ENCODE measurements around the gene NLGN4Y.

Gene NLGN4Y

DNA sequence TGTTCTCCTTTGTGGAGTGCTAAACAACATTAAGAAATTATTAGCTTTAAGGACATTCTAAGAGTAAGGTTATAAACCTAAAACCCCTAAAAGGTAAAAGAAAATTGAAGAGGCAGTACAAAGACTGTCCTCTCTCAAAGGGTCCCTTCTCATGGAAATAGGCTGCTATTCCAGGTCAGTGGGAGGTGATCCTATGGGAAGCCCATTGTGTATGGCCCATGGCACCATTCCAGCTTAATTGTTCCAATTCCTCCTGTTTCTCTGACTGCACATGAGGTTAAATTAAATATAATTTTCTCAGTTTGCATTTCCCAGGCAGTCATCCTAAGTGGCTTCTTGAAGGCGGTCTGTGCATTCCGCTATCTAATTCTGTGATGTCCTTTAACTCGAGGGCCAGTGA, 57.0 kb downstream of the NLGN4Y start:
- H3K36me3 ChIP-seq (ENCODE audit: insufficient read depth, low read length) = no peaks in the 10 kb centered on the region
- H3K9ac ChIP-seq (ENCODE audit: low read length) = no peak overlapping the region
- H3K4me1 ChIP-seq (ENCODE audit: insufficient read depth, low read length) = no peaks in the 10 kb centered on the region
- H3K27me3 ChIP-seq (ENCODE audit: control insufficient read depth in 1 of 2, insufficient read depth in 2 of 2, low read length in 2 of 2) = no peaks in the 10 kb centered on the region
- no peaks in the 10 kb centered on the region for H3K9me3 ChIP-seq (ENCODE audit: low read length)
- H3K27ac ChIP-seq (ENCODE audit: low read depth, low read length) = no peak overlapping the region
- no peak overlapping the region for H3K4me3 ChIP-seq (ENCODE audit: low read depth in 1 of 2, low read length in 2 of 2)

DNA sequence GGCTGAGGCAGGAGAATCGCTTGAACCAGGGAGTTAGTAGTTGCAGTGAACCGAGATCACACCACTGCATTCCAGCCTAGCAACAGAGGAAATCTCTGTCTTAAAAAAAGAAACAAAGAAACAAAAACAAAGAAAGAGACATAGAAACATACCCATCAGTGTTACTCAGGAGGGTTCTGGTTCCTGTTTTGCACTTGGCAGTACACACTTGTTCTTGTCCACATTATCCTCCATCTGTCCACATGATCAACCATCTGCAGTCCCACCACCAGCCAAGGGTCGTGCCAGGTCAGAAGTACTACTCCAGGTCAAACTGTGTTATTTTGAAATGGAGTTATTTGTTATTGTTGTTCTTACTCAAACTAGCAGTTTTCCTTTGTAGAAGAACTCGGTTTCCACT, 62.4 kb downstream of the NLGN4Y start:
- H3K9ac ChIP-seq (ENCODE audit: low read length) = no peak overlapping the region
- no peaks in the 10 kb centered on the region for H3K36me3 ChIP-seq (ENCODE audit: insufficient read depth, low read length)
- H3K27ac ChIP-seq (ENCODE audit: low read depth, low read length) = no peak overlapping the region
- H3K4me3 ChIP-seq (ENCODE audit: low read depth in 1 of 2, low read length in 2 of 2) = no peak overlapping the region
- H3K4me1 ChIP-seq (ENCODE audit: insufficient read depth, low read length) = no peaks in the 10 kb centered on the region
- no peaks in the 10 kb centered on the region for H3K9me3 ChIP-seq (ENCODE audit: low read length)
- no peaks in the 10 kb centered on the region for H3K27me3 ChIP-seq (ENCODE audit: control insufficient read depth in 1 of 2, insufficient read depth in 2 of 2, low read length in 2 of 2)

DNA sequence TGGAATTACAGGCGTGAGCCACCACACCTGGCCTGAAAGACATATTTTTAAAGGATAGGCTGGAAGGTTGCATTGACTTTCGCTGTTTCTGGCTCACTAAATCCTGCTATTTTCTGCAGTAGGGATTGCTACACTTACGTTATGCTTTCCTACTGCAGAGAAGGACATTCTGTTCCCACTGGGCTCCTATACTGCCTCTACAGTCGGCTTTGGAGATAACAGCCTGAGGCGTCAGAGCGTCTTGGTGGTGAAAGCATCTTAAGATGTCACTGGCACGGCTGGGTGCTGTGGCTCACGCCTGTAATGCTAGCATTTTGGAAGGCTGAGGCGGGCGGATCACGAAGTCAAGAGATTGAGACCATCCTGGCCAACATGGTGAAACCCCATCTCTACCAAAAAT, 77.0 kb downstream of the NLGN4Y start:
- Histone ChIP-seq H3K27ac (ENCODE audit: low read depth, low read length) (no peak overlapping the region), H3K9ac (ENCODE audit: low read length) (no peak overlapping the region), H3K4me3 (ENCODE audit: low read depth in 1 of 2, low read length in 2 of 2) (no peak overlapping the region), H3K4me1 (ENCODE audit: insufficient read depth, low read length) (no peaks in the 10 kb centered on the region), H3K9me3 (ENCODE audit: low read length) (no peaks in the 10 kb centered on the region), H3K27me3 (ENCODE audit: control insufficient read depth in 1 of 2, insufficient read depth in 2 of 2, low read length in 2 of 2) (no peaks in the 10 kb centered on the region), H3K36me3 (ENCODE audit: insufficient read depth, low read length) (no peaks in the 10 kb centered on the region)

DNA sequence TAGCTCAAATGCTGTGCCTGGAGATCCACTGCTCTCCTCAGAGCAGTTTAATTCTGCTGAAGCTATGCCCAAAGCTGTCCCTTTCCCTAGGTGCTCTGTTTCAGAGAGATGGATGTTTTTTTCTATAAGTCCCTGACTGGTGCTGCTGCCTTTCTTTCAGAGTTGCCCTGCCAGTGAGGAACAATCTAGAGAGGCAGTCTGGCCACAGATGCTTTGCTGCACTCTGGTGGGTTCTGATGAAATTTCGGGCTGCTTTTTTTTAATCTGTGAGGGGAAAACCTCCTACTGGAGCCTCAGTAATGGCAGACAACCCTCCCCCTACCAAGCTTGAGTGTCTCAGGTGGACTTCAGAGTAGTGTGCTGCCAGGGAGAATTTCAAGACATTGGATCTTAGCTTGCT, 93.3 kb downstream of the NLGN4Y start:
- H3K4me1 ChIP-seq (ENCODE audit: insufficient read depth, low read length) = no peaks in the 10 kb centered on the region
- H3K4me3 ChIP-seq (ENCODE audit: low read depth in 1 of 2, low read length in 2 of 2) = no peak overlapping the region
- no peak overlapping the region for H3K27ac ChIP-seq (ENCODE audit: low read depth, low read length)
- no peak overlapping the region for H3K9ac ChIP-seq (ENCODE audit: low read length)
- H3K9me3 ChIP-seq (ENCODE audit: low read length) = no peaks in the 10 kb centered on the region
- H3K36me3 ChIP-seq (ENCODE audit: insufficient read depth, low read length) = no peaks in the 10 kb centered on the region
- H3K27me3 ChIP-seq (ENCODE audit: control insufficient read depth in 1 of 2, insufficient read depth in 2 of 2, low read length in 2 of 2) = no peaks in the 10 kb centered on the region

DNA sequence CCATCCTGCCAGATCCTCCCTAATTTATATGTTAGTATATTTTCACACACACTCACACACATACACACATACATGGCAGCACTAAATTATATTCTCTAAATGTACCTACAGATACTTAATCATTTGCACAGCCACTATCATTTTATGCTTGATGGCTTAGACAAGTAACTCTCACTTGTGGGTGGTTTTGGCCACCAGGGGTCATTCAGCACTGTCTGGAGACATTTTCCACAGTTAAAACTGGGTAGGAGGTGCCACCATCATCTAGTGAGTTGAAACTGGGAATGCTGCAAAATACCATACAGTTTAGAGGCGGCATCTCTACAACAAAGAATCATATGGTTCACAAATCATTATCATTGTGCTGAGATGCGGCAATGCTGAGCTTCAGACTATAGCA, 94.2 kb downstream of the NLGN4Y start:
- H3K9me3 ChIP-seq (ENCODE audit: low read length) = no peaks in the 10 kb centered on the region
- no peaks in the 10 kb centered on the region for H3K27me3 ChIP-seq (ENCODE audit: control insufficient read depth in 1 of 2, insufficient read depth in 2 of 2, low read length in 2 of 2)
- H3K4me1 ChIP-seq (ENCODE audit: insufficient read depth, low read length) = no peaks in the 10 kb centered on the region
- no peak overlapping the region for H3K9ac ChIP-seq (ENCODE audit: low read length)
- H3K36me3 ChIP-seq (ENCODE audit: insufficient read depth, low read length) = no peaks in the 10 kb centered on the region
- no peak overlapping the region for H3K27ac ChIP-seq (ENCODE audit: low read depth, low read length)
- no peak overlapping the region for H3K4me3 ChIP-seq (ENCODE audit: low read depth in 1 of 2, low read length in 2 of 2)

DNA sequence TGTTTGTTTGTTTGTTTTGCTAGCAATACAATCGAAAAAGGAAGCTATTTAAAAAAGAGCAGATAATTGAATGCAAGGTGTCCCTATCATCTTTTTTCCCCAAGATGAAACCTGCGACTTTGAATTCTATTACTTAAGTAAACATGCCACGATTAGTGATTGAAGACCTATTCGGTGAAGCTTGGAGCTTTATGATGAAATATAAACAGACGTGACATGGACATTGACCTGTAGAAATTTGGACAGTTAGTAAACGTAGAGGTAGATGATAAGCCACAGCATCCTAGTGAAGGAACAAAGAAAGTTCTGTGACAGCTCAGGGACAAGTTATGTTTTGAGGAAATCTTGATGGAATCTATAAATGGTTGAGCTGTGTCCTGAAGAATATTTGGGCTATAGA, 103.9 kb downstream of the NLGN4Y start:
- Histone ChIP-seq H3K27me3 (ENCODE audit: control insufficient read depth in 1 of 2, insufficient read depth in 2 of 2, low read length in 2 of 2) (no peaks in the 10 kb centered on the region), H3K36me3 (ENCODE audit: insufficient read depth, low read length) (no peaks in the 10 kb centered on the region), H3K27ac (ENCODE audit: low read depth, low read length) (no peak overlapping the region), H3K4me3 (ENCODE audit: low read depth in 1 of 2, low read length in 2 of 2) (no peak overlapping the region), H3K4me1 (ENCODE audit: insufficient read depth, low read length) (no peaks in the 10 kb centered on the region), H3K9me3 (ENCODE audit: low read length) (no peaks in the 10 kb centered on the region), H3K9ac (ENCODE audit: low read length) (no peak overlapping the region)

DNA sequence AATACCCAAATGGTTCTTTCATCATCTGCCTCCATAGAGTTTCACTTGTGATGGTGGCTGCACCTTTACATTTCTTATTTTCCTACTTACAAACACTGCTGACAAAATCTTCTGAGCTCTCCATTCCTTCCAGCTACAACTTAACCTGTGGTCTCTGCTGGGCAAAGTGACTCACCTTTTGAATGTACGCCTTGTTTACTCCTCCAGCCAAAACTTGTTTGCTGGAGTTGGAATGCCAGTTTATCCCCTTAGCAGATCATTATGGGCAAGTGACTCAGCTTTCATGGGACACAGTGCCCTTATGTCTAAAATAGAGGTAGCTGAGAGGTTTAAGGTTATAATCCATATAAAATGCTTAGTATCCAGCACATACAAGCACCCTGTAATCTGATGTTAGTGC, 107.3 kb downstream of the NLGN4Y start:
- H3K4me1 ChIP-seq (ENCODE audit: insufficient read depth, low read length) = no peaks in the 10 kb centered on the region
- H3K9me3 ChIP-seq (ENCODE audit: low read length) = no peaks in the 10 kb centered on the region
- no peak overlapping the region for H3K27ac ChIP-seq (ENCODE audit: low read depth, low read length)
- no peaks in the 10 kb centered on the region for H3K36me3 ChIP-seq (ENCODE audit: insufficient read depth, low read length)
- no peaks in the 10 kb centered on the region for H3K27me3 ChIP-seq (ENCODE audit: control insufficient read depth in 1 of 2, insufficient read depth in 2 of 2, low read length in 2 of 2)
- no peak overlapping the region for H3K4me3 ChIP-seq (ENCODE audit: low read depth in 1 of 2, low read length in 2 of 2)
- no peak overlapping the region for H3K9ac ChIP-seq (ENCODE audit: low read length)

DNA sequence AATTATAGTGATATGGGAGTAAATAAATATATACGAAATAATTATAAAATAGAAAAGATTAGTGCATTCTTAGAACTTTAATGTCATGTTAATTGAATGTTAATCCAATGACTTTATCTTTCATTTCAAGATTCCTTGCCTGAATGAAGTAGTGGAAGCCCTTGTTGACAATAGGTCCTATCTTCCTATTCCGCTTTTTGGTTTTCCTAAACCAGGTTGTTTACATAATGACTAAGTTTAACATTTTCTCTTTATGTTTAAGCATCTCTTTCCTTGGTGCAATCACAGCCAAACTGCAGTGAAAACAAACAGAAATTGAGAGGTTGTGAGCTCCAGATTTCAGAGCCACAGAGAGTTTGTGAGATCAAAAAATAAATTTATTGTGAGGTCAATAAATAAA, 109.4 kb downstream of the NLGN4Y start:
- Histone ChIP-seq H3K27ac (ENCODE audit: low read depth, low read length) (no peak overlapping the region), H3K27me3 (ENCODE audit: control insufficient read depth in 1 of 2, insufficient read depth in 2 of 2, low read length in 2 of 2) (no peaks in the 10 kb centered on the region), H3K9me3 (ENCODE audit: low read length) (no peaks in the 10 kb centered on the region), H3K4me3 (ENCODE audit: low read depth in 1 of 2, low read length in 2 of 2) (no peak overlapping the region), H3K4me1 (ENCODE audit: insufficient read depth, low read length) (no peaks in the 10 kb centered on the region), H3K36me3 (ENCODE audit: insufficient read depth, low read length) (no peaks in the 10 kb centered on the region), H3K9ac (ENCODE audit: low read length) (no peak overlapping the region)

DNA sequence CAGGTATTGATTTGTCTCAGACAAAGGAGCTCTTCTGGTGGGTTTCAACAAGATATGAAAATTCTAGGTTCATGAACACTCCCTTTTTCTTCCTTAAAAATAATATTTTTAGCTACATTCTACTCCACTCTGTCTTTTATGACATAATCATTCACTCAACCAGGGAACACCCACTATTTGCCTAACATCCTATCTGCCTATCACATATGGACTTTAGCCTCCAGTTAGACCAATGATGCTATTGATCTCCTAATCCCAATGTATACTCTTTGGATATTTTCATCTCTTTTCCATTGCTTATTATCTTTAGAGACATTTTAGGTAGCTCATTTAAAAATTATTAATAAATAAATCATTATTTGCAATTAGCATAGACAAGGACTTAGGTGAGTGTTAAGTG, 110.6 kb downstream of the NLGN4Y start:
- Histone ChIP-seq H3K9ac (ENCODE audit: low read length) (no peak overlapping the region), H3K9me3 (ENCODE audit: low read length) (no peaks in the 10 kb centered on the region), H3K4me3 (ENCODE audit: low read depth in 1 of 2, low read length in 2 of 2) (no peak overlapping the region), H3K27ac (ENCODE audit: low read depth, low read length) (no peak overlapping the region), H3K36me3 (ENCODE audit: insufficient read depth, low read length) (no peaks in the 10 kb centered on the region), H3K27me3 (ENCODE audit: control insufficient read depth in 1 of 2, insufficient read depth in 2 of 2, low read length in 2 of 2) (no peaks in the 10 kb centered on the region), H3K4me1 (ENCODE audit: insufficient read depth, low read length) (no peaks in the 10 kb centered on the region)

DNA sequence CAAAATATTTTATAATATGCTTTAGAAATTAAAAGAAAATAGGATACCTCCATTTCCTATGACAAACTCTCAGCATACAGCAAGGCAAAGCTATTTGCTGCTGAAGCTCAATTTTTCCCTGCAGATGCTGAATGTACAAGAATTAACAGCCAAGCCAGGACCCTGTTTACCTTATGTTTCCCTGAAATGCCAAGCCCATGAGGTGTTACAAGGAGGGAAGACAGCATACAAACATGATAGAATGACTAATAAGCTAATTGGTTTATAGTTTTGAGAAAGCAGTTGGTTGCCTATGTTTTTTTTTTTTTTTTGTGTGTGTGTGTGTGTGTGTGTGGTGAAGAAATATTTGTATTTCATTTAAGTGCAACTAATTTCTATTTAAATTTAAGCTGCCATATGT, 113.2 kb downstream of the NLGN4Y start:
- Histone ChIP-seq H3K4me1 (ENCODE audit: insufficient read depth, low read length) (no peaks in the 10 kb centered on the region), H3K9ac (ENCODE audit: low read length) (no peak overlapping the region), H3K27me3 (ENCODE audit: control insufficient read depth in 1 of 2, insufficient read depth in 2 of 2, low read length in 2 of 2) (no peaks in the 10 kb centered on the region), H3K36me3 (ENCODE audit: insufficient read depth, low read length) (no peaks in the 10 kb centered on the region), H3K27ac (ENCODE audit: low read depth, low read length) (no peak overlapping the region), H3K9me3 (ENCODE audit: low read length) (no peaks in the 10 kb centered on the region), H3K4me3 (ENCODE audit: low read depth in 1 of 2, low read length in 2 of 2) (no peak overlapping the region)

DNA sequence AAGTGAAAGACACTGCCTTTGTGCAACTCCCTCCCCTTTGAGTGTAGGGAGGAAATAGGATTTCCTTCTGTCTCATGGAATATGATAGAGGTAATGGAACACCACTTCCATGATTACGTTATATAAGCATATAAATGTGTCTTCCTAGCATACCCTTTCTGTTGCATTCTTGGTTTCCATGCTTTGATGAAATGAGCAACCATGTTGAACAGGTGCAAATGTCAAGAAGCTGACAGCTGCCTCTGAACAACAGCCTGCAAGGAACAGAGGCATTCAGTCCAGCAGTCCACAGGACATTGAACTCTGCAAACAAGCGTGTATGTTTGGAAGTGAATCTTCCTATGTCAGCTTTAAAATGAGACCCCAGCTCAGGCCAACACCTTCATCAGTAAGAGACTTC, 117.5 kb downstream of the NLGN4Y start:
- H3K9me3 ChIP-seq (ENCODE audit: low read length) = no peaks in the 10 kb centered on the region
- no peak overlapping the region for H3K9ac ChIP-seq (ENCODE audit: low read length)
- no peak overlapping the region for H3K4me3 ChIP-seq (ENCODE audit: low read depth in 1 of 2, low read length in 2 of 2)
- H3K27ac ChIP-seq (ENCODE audit: low read depth, low read length) = no peak overlapping the region
- no peaks in the 10 kb centered on the region for H3K4me1 ChIP-seq (ENCODE audit: insufficient read depth, low read length)
- no peaks in the 10 kb centered on the region for H3K27me3 ChIP-seq (ENCODE audit: control insufficient read depth in 1 of 2, insufficient read depth in 2 of 2, low read length in 2 of 2)
- H3K36me3 ChIP-seq (ENCODE audit: insufficient read depth, low read length) = no peaks in the 10 kb centered on the region

DNA sequence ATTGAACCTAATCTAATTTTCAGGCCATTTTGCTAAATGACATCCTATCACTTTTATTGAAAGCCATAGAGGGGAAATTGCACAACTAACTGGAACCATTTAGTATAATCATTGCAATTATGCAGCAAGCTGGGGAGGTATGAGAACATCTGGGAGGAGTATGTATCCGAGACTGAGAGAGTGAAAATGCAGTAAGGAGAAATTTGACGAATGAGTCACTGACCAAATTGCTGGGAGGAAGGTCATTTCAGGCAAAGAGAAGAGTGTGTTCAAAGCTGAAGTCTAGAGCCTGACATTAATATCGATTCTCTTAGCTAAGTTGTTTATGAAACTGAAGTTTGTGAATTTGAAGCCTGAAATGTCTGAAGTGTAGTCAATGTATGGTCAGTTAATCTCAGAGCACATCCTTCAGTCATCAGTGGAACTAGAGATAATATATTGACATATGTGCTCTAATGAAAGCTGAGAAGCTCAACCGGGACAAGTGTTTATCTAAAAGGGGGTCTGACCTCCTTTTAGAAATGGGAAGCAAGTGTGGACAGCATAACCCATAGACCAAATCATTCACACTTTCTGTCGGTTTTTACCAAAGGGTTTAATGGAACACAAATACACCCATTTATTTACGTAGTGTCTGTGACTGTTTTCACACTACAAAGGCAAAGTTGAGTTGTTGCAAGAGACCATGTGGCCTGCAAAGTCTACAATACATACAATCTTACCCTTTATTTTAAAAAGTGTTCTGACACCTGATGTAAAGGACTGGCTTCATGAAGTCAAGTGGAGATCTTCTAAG, 120.0 kb downstream of the NLGN4Y start:
- H3K9me3 ChIP-seq (ENCODE audit: low read length) = no peaks in the 10 kb centered on the region
- no peak overlapping the region for H3K27ac ChIP-seq (ENCODE audit: low read depth, low read length)
- no peaks in the 10 kb centered on the region for H3K36me3 ChIP-seq (ENCODE audit: insufficient read depth, low read length)
- H3K27me3 ChIP-seq (ENCODE audit: control insufficient read depth in 1 of 2, insufficient read depth in 2 of 2, low read length in 2 of 2) = no peaks in the 10 kb centered on the region
- no peak overlapping the region for H3K9ac ChIP-seq (ENCODE audit: low read length)
- no peak overlapping the region for H3K4me3 ChIP-seq (ENCODE audit: low read depth in 1 of 2, low read length in 2 of 2)
- no peaks in the 10 kb centered on the region for H3K4me1 ChIP-seq (ENCODE audit: insufficient read depth, low read length)

Data from muscle layer of colon (tissue), 2 donors.